GM18951 (cell line): Measurements from ENCODE around the gene LRRC15.

Experiments
- POLR2A ChIP-seq: IDR thresholded peaks from 4 replicates; pipeline ENCODE4 v1.6.1; 2011; ENCODE audit warnings: mild to moderate bottlenecking; ENCODE audit not compliant: insufficient read length, insufficient read depth; ENCODE audit errors: extremely low read depth
- in situ Hi-C: fragments of 300-500 bp; cut with MboI; formaldehyde crosslinking; loops from one replicate; pipeline ENCODE4 v1.12.0; 2022; ENCODE audit warnings: low sequenced_read_pairs, mixed read lengths, inconsistent platforms; ENCODE audit not compliant: unreplicated experiment

LRRC15 gene

DNA sequence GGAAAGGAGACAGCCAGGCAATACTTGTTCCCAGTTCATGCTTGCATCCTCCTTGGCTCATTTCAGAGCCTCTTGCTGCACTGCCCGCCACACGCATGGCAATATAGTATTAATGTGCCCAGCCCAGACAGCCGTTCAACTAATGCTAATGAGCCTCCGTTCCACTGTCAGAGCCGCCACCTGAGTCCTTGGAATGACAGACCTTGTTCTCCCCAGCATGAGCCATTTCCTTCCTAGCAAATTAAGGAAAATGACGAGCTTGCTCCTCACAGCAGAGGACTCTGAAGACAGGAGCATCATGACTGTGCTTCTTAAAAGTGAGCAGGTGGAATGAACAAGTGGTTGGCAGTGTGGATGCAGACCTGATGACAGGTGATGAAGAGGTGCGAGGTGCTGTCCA is 10.8 kb upstream of the LRRC15 start:
- TF ChIP-seq POLR2A = no peak
- in situ Hi-C loops = no loop called here

DNA sequence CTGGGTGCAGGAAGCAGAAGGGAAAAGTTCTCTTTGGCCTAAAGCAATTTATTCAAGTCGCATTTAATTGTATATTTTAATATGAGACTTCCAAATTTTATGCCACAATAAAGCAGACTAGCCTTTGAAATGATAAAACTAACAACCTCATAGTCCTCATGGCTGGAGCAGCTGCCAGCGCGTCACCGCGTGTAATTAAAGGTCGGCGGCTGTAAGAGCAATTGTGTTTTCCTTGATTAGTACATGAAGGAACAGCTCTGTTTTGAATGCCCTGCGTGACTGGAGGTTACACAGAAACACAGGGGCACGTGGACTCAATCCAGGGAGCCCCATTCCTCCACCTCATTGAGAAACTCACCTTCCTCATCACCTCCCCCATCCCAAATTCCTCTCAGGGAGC is 10.1 kb upstream of the LRRC15 start:
- in situ Hi-C loops = no loop called here

DNA sequence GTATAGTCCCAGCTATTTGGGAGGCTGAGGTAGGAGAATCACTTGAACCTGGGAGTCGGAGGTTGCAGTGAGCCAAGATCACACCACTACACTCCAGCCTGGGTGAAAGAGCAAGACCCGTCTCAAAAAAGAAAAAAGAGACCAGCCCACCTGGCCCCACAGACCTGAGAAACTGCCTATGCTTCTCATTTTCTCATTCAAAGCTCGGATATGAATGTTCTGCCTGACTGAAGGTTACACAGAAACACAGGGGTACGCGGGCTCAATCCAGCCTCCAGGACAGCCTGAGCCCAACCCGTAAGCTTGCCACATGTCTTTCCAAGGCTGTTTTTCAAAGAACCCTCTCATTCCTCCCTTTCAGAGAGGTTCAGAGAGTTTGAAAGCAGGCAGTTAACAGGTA is 9.7 kb upstream of the LRRC15 start:
- in situ Hi-C loops = no loop called here
- TF ChIP-seq POLR2A = no peak

More for the DNA sequence above, 10.1 kb upstream of the LRRC15 start:
- TF ChIP-seq POLR2A = no peak

DNA sequence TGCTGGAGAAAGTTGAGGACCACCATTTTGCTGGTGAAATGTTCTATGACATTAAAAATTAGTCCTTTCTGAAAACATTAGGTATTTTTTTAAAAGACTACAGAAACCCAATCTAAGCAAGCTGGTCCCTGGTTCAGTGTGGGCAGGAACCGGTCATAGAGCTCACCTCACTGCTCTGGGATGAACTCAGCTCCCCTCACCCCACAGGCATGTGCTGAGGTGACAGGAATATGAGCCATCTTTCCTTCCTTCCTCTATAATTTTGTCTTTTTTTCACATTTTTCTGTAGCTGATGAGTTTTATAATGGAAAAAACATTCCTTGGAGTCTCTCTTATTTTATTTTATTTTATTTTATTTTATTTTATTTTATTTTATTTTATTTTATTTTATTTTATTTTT is 8.2 kb upstream of the LRRC15 start:
- no peak for TF ChIP-seq POLR2A
- in situ Hi-C loops = no loop called here

DNA sequence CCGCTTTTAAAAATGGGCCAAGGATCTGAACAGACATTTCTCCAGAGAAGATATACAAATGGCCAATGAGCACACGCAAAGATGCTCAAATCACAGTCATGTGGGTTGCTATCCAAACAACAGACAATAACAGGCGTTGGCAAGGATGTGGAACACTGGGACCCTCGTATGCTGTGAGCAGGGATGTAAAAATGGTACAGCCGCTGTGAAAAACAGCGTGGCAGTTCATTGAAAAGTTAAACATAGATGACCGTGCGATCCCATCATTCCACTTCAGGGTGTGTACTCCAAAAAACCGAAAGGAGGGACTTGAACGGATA is 6.7 kb upstream of the LRRC15 start:
- in situ Hi-C loops = no loop called here
- TF ChIP-seq POLR2A = no peak

DNA sequence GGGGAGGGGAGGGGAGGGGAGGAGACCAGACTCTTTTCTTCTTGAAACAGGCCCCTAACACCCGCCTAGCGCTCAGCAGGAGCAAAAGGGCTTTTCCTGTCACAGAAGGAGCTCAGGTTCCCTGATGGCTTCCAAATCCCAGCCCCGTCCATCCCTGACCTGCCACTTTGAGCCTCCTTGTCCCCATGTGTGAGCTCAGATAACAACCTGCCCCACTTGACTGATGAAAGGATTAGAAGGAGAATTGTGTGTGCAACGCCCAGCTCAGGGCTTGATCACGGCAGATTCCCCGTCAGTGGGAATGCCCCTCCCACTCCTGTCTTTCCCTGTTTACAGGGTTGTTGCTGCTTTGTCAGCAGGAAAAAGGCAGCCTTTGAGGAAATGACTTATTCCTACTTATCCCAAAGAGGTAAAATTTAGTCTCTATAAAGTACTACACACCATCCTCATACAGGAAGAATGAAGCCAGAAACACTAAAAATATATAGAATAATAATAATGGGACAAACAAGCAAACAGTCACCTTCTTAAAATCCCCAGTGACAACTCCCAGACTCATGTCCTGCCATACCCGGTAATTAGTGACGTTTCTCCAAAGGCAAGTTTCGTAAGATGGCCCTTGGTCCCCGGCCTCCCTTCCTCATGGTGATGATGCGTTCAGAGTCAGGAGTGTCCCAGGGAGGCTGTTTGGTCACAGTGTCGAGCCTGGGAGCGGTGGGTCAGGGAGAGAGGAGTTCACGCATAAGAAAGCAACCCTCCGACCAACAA is 6.1 kb upstream of the LRRC15 start:
- in situ Hi-C loops = no loop called here
- no peak for TF ChIP-seq POLR2A

DNA sequence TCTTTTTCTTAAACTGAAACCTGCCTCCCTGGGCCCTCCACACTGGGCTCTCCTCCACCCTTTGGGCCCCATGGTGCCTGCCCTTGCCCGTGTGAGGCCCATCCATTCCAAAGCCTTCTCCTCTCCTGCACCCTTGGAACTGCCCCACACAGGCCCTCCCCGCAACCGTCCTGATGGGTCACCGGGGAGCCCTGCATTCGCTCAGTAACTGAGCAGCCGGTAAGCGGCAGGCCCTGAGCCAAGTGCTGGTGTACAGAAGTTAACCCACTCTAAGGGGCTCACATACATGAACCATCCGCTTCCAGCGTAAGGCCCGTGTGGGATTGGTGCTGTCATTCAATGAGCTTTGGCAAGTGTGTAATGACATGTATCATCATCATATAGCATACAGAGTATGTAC is 5.4 kb upstream of the LRRC15 start:
- in situ Hi-C loops = no loop called here
- no peak for TF ChIP-seq POLR2A

DNA sequence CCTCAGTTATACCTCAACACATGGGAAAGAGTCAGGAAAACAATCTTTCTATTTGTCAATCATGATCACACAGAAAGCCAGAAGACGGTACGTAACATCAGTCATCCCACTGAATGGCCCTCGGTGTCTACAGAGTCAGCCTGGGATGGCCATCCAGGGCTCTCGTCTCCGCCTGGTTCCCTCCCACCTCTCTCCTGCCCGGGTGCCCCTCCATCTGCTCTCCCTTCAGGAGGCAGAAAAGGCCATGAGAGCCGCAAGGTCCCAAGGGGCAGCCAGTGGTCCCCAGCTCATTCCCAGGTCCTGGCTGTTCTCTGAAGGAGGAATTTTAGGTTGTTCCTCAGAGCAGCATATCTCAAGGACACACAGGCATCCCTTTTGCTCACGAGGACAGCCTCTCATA is 4.4 kb upstream of the LRRC15 start:
- TF ChIP-seq POLR2A = no peak
- in situ Hi-C loops = no loop called here

DNA sequence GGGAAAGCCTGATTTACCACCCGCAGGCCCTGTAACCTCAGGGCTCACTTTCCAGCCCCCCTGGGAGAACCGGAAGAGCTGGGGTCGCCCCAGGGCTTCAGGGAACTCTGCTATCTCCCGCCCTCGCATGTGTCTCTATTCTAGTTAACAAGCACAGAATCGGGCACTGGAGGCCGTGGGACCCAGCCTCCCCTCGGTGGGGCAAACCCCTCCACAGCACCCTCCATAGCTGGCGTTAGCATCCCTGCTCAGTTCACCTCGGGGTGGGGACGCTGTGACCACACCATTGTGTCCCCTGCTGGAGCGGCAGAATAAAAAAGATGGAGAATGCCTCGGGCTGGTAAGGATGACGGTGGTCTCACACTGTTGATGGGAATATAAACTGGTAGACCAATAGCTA is 3.5 kb upstream of the LRRC15 start:
- in situ Hi-C loops = no loop called here
- no peak for TF ChIP-seq POLR2A

DNA sequence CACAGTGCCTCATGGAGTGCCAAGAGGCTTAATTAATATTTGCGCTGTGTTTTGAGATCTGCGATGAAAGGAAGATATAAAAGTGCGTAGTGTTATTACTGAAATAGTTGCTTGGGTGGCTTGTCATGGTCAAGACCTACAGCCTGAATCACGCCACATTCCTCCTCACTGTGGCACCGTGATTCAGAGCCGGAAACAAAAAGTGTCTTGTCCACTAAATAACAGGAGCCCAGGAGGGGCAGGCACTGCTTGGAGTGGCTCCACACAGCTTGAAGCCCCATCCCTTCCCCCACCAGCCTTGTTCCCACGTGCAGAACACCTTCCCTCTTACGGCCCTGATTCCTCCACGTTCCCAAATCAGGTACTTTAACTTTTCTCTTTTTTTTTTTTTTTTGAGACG is 1.2 kb upstream of the LRRC15 start:
- in situ Hi-C loops = no loop called here

DNA sequence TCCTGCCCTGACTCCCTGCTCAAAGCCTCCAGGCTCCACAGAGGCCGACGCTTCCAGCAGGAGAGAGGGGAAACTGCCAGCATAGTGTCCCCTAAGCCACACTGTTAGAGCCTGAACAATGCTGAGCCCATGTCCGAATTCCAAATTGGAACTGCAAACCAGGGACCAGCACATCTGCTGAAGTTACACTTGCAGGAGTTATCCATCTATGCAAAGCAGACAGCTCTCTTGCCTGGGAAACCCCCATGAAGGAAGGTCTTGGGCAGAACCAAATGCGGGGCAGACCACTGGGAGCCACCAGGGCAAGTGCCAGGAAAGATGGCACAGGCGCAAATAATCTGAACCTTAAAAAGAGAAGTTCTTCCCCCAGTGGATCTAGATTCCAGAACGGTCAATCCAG is 625 bp downstream of the LRRC15 start:
- in situ Hi-C loops = no loop called here
- no peak for TF ChIP-seq POLR2A

More for the DNA sequence above, 1.2 kb upstream of the LRRC15 start:
- no peak for TF ChIP-seq POLR2A

DNA sequence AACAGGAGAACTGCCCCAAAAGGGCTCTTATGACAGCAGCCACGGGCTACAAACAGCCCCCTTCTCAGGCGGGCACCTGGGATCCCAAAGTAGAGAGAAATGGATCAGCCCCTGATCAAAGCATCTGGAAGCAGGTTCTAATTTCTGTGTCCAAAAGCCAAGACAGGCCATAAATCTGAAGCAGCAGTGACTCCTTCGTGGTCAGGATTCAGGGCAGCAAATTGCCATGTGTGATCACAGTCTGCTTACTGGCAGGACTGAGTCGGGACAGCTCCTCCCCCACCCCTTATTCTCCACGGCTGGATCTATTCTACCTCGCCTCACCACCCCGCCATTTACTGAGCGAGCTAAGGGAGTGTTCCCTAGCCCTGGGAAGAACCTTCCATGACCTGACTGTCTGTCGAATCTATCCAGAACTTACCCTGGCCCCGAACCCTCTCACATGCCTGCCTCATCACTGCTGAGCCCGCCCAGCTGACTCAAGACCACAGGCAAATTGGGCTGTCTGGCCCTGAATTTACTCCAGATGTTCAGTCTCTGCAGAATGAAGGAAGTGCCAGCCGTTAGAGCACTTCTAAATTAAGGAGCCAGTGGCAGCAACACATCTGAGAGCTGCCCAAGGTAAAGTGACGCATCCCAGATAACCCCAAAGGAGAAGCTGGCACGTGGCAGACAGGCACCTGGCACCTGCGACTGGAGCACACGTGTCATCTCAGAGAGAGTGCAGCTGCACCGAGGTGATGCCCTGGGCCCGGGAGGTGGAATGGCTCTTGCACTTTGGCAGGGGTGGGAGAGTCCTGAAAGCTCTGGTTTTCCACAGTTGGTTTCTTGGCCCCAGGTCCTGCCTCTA is 1.3 kb downstream of the LRRC15 start:
- TF ChIP-seq POLR2A = no peak
- in situ Hi-C loops = no loop called here

DNA sequence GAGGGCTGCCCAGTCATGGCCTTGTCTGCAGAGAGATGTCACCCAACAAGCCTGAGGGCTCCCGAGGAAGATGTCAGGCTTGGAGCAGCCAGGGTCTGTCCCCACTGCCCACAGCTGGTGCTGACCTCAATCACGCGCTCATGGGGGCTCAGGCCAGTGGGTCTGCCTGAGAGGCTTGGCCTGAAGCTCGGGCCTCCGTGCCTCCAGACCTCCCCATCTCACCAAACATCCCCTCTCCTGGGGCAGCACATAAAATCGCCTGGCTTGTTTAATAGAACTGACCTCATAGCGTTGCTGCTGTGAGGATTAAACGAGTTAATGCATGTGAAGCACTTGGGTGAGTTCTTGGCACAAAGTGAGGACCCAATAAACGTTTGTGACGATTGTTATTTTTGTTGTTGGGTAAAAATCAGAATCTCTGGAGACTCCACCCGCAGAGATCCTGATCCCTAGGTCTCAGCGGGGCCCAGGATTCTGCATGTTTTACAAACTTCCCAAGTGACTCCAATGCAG is 3.5 kb downstream of the LRRC15 start:
- in situ Hi-C loops = no loop called here

DNA sequence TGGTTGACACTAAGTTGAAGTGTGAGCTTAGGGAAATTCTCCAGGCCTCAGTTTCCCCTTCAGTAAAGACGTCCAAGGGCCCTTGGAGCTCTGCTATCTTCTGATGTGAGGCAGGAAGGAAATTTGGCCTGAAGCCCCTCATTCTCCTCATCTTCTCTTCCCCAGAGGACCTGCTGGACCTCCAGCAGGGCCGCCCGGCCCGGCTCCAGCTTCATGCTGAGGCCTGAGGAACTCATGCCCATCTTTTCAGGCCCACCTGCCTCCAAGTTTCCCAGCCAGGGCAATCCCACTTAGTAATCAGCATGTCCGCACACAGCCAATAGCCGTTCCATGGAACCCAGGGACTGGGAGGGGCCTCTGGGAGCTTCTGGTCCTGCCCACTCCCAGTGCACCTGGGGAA is 4.0 kb downstream of the LRRC15 start:
- in situ Hi-C loops = no loop called here

More for the DNA sequence above, 3.5 kb downstream of the LRRC15 start:
- no peak for TF ChIP-seq POLR2A

More for the DNA sequence above, 4.0 kb downstream of the LRRC15 start:
- TF ChIP-seq POLR2A = no peak
